22Rv1 (cell line): ENCODE results near the gene MKKS.
A peak's percentile ranks its signal among the peaks of the same experiment; 100 is the strongest.

ENCODE experiments used
- H3K27ac ChIP-seq: fragments of 450-650 bp; 2 replicates; pipeline ENCODE4 v1.5.1; 2017
- ZFX ChIP-seq: fragments of 450-650 bp; IDR thresholded peaks from 2 replicates; pipeline ENCODE4 v1.6.1; 2017; ENCODE audit warnings: antibody characterized with exemption, borderline replicate concordance
- TF ChIP-seq, protein P1 (sequence below): fragments of 450-650 bp; IDR thresholded peaks from 2 replicates; pipeline ENCODE4 v1.5.1; 2017; ENCODE audit warnings: mild to moderate bottlenecking

MKKS gene

GRCh38 chr20:10381477-10381876, 52.5 kb downstream of the MKKS start:
- H3K27ac ChIP-seq: no peak overlapping the region
- TF ChIP-seq, protein P1, sequence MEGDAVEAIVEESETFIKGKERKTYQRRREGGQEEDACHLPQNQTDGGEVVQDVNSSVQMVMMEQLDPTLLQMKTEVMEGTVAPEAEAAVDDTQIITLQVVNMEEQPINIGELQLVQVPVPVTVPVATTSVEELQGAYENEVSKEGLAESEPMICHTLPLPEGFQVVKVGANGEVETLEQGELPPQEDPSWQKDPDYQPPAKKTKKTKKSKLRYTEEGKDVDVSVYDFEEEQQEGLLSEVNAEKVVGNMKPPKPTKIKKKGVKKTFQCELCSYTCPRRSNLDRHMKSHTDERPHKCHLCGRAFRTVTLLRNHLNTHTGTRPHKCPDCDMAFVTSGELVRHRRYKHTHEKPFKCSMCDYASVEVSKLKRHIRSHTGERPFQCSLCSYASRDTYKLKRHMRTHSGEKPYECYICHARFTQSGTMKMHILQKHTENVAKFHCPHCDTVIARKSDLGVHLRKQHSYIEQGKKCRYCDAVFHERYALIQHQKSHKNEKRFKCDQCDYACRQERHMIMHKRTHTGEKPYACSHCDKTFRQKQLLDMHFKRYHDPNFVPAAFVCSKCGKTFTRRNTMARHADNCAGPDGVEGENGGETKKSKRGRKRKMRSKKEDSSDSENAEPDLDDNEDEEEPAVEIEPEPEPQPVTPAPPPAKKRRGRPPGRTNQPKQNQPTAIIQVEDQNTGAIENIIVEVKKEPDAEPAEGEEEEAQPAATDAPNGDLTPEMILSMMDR: peak; percentile 39
- TF ChIP-seq ZFX: no peak

- no peak overlapping the region for H3K27ac ChIP-seq
- no peak for TF ChIP-seq ZFX
- TF ChIP-seq, protein P1: no peak
Measured at GRCh38 chr20:10379761-10380160, 54.3 kb downstream of the MKKS start.

DNA sequence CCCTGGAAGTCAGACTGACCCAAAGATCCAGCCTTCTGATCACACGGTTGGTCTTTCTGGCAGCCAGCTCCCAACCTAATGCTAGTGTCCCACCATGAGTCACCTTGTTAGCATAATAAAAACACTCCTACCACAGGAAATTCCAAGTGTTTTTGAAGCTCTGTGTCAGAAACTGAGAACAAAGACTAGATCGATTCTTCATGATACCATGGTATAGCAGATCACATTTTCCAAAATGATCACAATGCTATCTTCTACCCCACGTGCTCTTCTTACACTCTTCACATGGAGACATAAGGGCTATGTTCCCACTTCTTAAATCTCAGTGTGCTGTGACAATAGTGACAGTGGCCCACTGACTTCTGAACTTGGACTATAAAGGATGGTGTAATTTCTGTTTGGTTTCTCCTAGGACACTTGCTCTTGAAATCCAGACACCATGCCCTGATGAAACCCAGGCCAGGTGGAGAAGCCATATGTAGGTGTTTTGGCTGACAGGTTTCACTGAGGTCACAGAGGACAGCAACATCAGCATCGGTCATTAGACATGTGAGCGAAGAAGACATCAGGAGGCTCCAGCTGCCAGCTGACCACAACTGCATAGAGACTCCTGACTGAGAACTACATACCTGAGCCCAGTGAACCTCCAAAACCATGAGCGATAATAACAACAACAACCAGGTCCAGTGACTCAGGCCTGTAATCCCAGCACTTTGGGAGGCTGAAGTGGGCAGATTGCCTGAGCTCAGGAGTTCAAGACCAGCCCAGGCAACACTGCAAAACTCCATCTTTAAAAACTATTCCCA, 57.5 kb downstream of the MKKS start:
- TF ChIP-seq, protein P1: no peak
- no peak for TF ChIP-seq ZFX
- H3K27ac ChIP-seq: no peak overlapping the region

- TF ChIP-seq, protein P1: no peak
- TF ChIP-seq ZFX: no peak
- H3K27ac ChIP-seq: no peak overlapping the region
Measured at GRCh38 chr20:10375191-10375590, 58.8 kb downstream of the MKKS start.

- H3K27ac ChIP-seq: no peak overlapping the region
- TF ChIP-seq, protein P1: no peak
- no peak for TF ChIP-seq ZFX
Measured at GRCh38 chr20:10374036-10374435, 60.0 kb downstream of the MKKS start.

- TF ChIP-seq, protein P1: no peak
- TF ChIP-seq ZFX: no peak
- H3K27ac ChIP-seq: no peak overlapping the region
Measured at GRCh38 chr20:10371467-10371866, 62.6 kb downstream of the MKKS start.

DNA sequence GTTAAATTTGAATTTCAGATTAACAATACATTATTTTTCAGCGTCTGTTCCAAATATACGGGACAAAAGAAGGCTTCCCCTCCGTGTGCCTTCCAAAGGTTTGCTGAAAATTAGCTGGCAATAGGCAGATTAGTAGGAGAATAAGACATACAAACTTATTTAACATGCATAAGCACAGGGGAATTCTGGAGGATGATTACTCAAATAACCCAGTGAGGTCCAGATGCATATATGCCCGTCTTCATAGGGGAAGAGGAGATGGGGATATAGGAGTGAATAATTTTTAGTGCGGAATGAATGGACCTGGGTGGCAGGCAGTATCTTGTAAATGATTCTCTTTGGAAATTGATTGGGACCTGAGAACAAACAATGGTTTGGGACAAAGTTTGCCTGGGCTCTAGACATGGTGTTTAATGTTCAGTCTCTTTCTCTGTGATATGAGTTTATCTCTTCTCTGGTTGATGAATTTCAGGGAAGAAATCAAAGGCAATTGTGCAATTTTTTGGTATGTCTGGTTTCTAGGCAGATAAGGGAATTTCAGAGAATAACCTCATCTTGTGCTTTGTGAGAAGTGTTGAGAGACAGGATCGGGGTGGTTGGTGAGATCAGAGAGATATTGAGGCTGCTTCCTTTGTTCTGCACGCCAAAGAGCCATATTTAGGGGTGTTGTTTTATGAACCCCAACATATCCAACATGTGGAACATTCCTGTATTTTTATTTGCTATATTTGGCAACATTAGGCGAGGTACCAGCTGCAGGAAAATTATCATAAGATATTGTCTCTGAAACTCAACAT, 63.7 kb downstream of the MKKS start:
- TF ChIP-seq, protein P1: no peak
- no peak for TF ChIP-seq ZFX
- H3K27ac ChIP-seq: no peak overlapping the region
